DND-41 (cell line): ENCODE data around the gene SNCAIP.

Experiments used
- ATAC-seq: fragments of 200-7000 bp; cut with Tn5 transposase; 3 replicates; pipeline ENCODE4 v1.9.1; 2021; ENCODE audit warnings: low read depth; ENCODE audit not compliant: insufficient read depth
- DNase-seq: peaks from one replicate; pipeline ENCODE4 v3.0.0-alpha.2; 2020
- H2AFZ ChIP-seq: 2 replicates; pipeline ENCODE4 v1.6.0; 2012; ENCODE audit warnings: low read depth, low read length
- H3K27ac ChIP-seq: 2 replicates; pipeline ENCODE4 v1.5.1; 2012; ENCODE audit warnings: low read length, inconsistent platforms
- H3K27me3 ChIP-seq: fragments of 200-600 bp; sonication (generic); 2 replicates; pipeline ENCODE4 v1.6.0; 2012; ENCODE audit warnings: low read length, mild to moderate bottlenecking, inconsistent platforms; ENCODE audit not compliant: insufficient read depth, poor library complexity
- H3K36me3 ChIP-seq: 2 replicates; pipeline ENCODE4 v1.5.1; 2012; ENCODE audit warnings: low read length, inconsistent platforms; ENCODE audit not compliant: insufficient read depth
- H3K4me1 ChIP-seq: 2 replicates; pipeline ENCODE4 v1.5.1; 2012; ENCODE audit warnings: mild to moderate bottlenecking, low read length; ENCODE audit not compliant: insufficient read depth
- H3K4me2 ChIP-seq: 2 replicates; pipeline ENCODE4 v1.6.0; 2012; ENCODE audit warnings: mild to moderate bottlenecking, moderate library complexity, low read length, inconsistent platforms; ENCODE audit not compliant: insufficient read depth
- H3K4me3 ChIP-seq, 2 experiments: fragments of 200-600 bp in 1 of 2; shearing (Covaris generic) in 1 of 2; 2 replicates each; pipeline ENCODE4 v1.5.1; 2012 to 2016; ENCODE audit warnings: inconsistent platforms in 2 of 2, low read length in 2 of 2, mild to moderate bottlenecking in 2 of 2, low read depth in 1 of 2, moderate library complexity in 1 of 2
- H3K79me2 ChIP-seq: 2 replicates; pipeline ENCODE4 v1.6.0; 2012; ENCODE audit warnings: low read length, inconsistent platforms; ENCODE audit not compliant: insufficient read depth
- H3K9ac ChIP-seq: 2 replicates; pipeline ENCODE4 v1.6.0; 2012; ENCODE audit warnings: low read depth, mild to moderate bottlenecking, inconsistent platforms, low read length, moderate library complexity
- H3K9me3 ChIP-seq: 2 replicates; pipeline ENCODE4 v1.5.1; 2012; ENCODE audit warnings: low read length, moderate library complexity, mild to moderate bottlenecking, inconsistent platforms; ENCODE audit not compliant: insufficient read depth, severe bottlenecking
- H4K20me1 ChIP-seq: 2 replicates; pipeline ENCODE4 v1.6.0; 2012; ENCODE audit warnings: low read length; ENCODE audit not compliant: insufficient read depth
- EZH2 ChIP-seq: IDR thresholded peaks from 3 replicates; pipeline ENCODE4 v1.6.1; 2012; ENCODE audit warnings: borderline replicate concordance, low read depth, mild to moderate bottlenecking, moderate library complexity, low read length, inconsistent platforms; ENCODE audit not compliant: severe bottlenecking
- TF ChIP-seq, protein P1 (sequence below): IDR thresholded peaks from 2 replicates; pipeline ENCODE4 v1.5.1; 2012; ENCODE audit warnings: borderline replicate concordance, low read length, moderate library complexity, mild to moderate bottlenecking; ENCODE audit not compliant: poor library complexity, severe bottlenecking; ENCODE audit errors: extremely low read depth

Gene SNCAIP

DNA sequence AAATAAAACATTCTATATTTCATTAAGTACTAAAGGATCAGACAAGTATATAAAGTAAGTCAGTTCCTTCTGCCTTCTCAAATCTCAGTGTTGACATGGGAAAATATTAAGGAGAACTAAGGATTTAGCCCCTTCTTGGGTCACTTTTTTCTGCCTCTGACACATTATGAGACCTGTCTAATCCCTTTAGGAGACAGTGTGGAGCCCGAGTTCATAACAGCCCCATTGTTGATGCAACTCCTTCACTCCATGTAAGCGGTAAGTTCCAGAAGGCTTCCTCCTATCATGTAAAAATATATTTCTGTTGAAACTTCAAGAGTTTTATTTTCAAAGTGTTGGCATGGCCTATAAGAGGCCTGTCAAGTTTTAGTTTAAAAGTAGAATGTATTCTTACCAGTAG, 152.2 kb downstream of the SNCAIP start:
- Histone ChIP-seq H3K4me2 (no peak overlapping the region), H3K4me3 (no peak overlapping the region), H3K9me3 (no peaks in the 10 kb centered on the region), H3K36me3 (no peaks in the 10 kb centered on the region), H2AFZ (no peak overlapping the region), H3K4me1 (no peaks in the 10 kb centered on the region), H3K27me3 (no peaks in the 10 kb centered on the region), H3K27ac (no peak overlapping the region), H3K9ac (no peak overlapping the region), H3K79me2 (no peaks in the 10 kb centered on the region), H4K20me1 (no peaks in the 10 kb centered on the region)
- no peak for TF ChIP-seq EZH2
- DNase-seq: no peak
- no peak for ATAC-seq

DNA sequence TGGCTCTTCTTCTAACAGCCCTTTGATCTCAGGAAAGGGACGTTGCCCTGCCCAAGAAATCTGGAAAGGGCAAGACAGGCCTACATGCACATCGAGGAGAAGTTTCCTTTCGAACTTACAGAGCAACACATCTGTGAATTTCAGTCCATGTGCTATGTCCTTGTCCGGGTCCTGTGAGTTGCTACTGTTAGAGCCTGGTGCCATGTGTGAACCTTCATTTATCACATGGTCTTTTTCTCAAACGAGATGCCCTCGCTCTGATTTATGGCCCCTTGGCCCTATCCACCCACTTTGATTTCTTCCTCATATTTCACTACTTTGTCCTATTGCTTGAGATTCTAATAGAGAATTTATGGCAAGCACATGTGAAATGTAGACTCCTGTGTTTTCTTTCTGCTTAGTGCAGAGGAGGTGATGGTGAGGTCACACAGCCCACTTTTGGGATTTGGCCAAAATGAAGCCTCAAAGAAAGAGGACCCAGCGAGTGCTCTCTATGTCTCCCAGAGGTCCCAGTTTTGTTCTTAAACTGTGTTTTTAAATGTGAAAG, 153.1 kb downstream of the SNCAIP start:
- no peak for TF ChIP-seq EZH2
- H3K4me1 ChIP-seq: no peaks in the 10 kb centered on the region

DNA sequence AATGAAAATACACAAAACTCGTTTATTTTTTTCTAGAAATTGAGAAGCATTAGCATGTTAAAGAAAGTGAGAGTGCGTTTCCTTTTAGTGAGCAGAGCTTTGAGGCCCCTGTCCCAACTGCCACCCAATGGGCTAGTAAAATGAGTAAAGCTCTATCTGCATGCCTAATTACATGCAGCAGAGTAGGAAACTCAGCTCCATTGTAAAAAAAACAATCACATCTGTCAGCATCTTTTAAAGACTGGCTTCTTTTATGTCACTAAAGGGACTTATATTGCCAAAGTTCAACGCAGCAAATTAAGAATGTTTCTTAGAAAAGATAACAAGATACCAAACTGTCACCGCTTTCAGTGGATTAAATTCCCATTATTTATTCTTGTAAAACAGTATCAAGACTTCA, 154.0 kb downstream of the SNCAIP start:
- H3K4me3 ChIP-seq: no peak overlapping the region
- DNase-seq (no peak), ATAC-seq (no peak)
- TF ChIP-seq EZH2: no peak
- TF ChIP-seq, protein P1, sequence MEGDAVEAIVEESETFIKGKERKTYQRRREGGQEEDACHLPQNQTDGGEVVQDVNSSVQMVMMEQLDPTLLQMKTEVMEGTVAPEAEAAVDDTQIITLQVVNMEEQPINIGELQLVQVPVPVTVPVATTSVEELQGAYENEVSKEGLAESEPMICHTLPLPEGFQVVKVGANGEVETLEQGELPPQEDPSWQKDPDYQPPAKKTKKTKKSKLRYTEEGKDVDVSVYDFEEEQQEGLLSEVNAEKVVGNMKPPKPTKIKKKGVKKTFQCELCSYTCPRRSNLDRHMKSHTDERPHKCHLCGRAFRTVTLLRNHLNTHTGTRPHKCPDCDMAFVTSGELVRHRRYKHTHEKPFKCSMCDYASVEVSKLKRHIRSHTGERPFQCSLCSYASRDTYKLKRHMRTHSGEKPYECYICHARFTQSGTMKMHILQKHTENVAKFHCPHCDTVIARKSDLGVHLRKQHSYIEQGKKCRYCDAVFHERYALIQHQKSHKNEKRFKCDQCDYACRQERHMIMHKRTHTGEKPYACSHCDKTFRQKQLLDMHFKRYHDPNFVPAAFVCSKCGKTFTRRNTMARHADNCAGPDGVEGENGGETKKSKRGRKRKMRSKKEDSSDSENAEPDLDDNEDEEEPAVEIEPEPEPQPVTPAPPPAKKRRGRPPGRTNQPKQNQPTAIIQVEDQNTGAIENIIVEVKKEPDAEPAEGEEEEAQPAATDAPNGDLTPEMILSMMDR: no peak
- H3K9me3 ChIP-seq: no peaks in the 10 kb centered on the region
- no peak overlapping the region for H3K4me2 ChIP-seq
- H3K27me3 ChIP-seq: no peaks in the 10 kb centered on the region
- H3K36me3 ChIP-seq: no peaks in the 10 kb centered on the region
- H3K9ac ChIP-seq: no peak overlapping the region
- H3K79me2 ChIP-seq: no peaks in the 10 kb centered on the region
- no peak overlapping the region for H3K27ac ChIP-seq
- H3K4me1 ChIP-seq: no peaks in the 10 kb centered on the region
- H4K20me1 ChIP-seq: no peaks in the 10 kb centered on the region
- no peak overlapping the region for H2AFZ ChIP-seq

More for the DNA sequence above, 153.1 kb downstream of the SNCAIP start:
- no peak overlapping the region for H2AFZ ChIP-seq
- no peak overlapping the region for H3K4me3 ChIP-seq
- H3K4me2 ChIP-seq: no peak overlapping the region
- no peaks in the 10 kb centered on the region for H3K79me2 ChIP-seq
- H3K27ac ChIP-seq: no peak overlapping the region
- ATAC-seq (no peak), DNase-seq (no peak)
- no peaks in the 10 kb centered on the region for H3K36me3 ChIP-seq
- no peak overlapping the region for H3K9ac ChIP-seq
- no peaks in the 10 kb centered on the region for H3K9me3 ChIP-seq
- no peaks in the 10 kb centered on the region for H3K27me3 ChIP-seq
- H4K20me1 ChIP-seq: no peaks in the 10 kb centered on the region

GRCh38 chr5:122468351-122469116, 156.5 kb downstream of the SNCAIP start:
- H3K4me2 ChIP-seq: no peak overlapping the region
- H3K9me3 ChIP-seq: no peaks in the 10 kb centered on the region

More at GRCh38 chr5:122468351-122469116, 156.5 kb downstream of the SNCAIP start:
- TF ChIP-seq, protein P1: peak; percentile 12
- no peak for TF ChIP-seq EZH2
- Histone ChIP-seq H4K20me1 (no peaks in the 10 kb centered on the region), H3K4me1 (no peaks in the 10 kb centered on the region), H3K27me3 (no peaks in the 10 kb centered on the region), H3K9ac (no peak overlapping the region), H3K36me3 (no peaks in the 10 kb centered on the region), H3K4me3 (no peak overlapping the region), H2AFZ (no peak overlapping the region), H3K79me2 (no peaks in the 10 kb centered on the region), H3K27ac (no peak overlapping the region)
- DNase-seq (no peak), ATAC-seq (no peak)
